NCI-H2227 (cell line): Measurements from ENCODE around the gene EPHA10.

Source experiments
- DNase-seq: peaks from one replicate; lab custom pipeline; 2025; ENCODE audit not compliant: unreplicated experiment; lab: John Stamatoyannopoulos, UW

The EPHA10 gene

DNA sequence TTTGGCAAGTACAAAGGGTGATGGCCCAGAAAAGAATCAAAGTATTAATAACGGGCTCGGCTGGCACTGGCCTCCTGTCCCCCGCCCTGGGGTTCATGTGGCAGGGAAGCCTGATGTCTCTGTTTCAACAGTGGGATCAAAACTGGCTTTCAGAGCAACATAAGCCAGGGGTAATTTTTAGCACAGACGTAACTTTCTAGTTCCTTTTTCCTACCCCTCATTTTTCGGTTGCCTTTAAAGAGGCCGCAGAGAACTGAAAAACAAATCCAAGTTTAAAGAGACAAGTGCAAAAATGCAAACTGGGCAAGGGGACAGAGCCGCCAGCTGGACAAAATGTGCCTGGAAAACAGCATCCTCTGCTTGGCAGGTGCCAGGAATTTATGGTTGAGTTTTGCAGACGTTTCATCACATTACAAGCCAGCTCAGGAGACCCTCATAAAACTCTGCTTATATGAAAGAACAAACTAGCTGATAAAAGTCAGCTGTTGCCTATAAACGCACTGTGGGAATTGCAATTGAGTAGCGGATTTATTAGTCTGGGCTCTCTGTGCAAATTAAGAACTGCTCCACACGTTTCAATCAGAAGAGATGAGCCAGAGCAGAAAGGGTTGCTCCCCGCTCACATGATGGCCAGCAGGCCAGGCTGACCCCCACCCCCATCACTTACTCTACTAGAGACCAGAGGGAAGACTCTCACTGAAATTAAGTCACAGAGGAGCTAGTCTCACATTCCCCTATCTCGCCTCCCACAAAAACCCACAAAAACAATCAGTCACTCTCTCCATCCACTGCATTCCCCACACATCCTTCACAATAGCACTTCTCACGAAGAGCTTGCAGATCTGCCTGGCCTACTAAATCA is 88.4 kb downstream of the EPHA10 start:
- DNase-seq: no peak

DNA sequence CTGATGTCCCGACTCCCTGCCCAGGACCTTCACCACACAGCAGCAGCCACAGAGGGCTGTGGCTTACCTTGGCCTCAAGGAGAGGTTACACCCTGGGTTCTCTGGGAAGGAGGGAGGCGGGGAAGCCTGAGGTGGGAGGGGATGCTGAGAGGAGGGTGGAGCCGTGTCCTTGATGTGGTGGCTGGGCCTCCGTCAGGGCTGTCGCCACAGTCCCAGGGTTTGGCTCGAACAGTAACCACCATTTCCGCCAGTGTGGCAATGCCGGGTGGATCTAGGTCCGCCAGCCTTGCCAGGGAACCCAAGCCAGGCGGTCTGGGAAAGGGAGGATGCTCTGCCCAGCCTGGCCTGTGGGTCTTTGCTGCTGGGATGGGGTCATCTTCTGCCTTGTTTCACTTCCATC is 91.0 kb downstream of the EPHA10 start:
- no peak for DNase-seq

DNA sequence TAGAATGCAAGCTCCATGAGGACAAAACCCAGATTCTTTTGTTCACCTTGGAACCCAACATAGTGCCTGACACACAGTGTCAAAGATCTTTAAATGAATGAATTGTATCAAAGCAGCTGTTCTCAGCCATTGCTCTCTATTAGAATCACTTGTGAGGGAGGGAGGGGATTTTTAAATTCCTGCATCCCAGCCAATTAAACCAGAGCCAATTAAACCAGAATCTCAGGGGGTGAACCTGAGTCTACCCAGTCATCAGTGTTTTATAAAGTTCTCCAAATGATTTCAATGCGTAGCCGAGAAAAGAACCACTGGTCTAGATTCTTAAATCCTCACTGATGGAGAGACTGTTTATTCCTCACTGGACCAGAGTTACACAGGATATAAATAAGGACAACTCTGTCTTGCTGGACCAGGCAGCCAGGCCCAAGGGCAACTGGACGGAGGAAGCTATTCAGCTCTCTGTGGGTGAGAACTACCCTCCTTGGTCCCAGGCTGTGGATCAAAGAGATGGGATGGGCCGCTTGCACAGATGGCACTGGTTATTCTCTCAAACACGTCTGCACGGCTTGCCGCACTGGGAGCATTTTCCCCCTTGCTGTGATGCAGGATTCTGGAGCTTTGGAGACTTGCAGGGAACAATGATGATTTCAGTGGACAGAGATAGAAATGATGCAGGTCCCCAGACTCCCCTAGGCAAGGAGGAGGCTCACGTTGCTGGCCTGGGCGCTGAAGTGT is 92.6 kb downstream of the EPHA10 start:
- no peak for DNase-seq

DNA sequence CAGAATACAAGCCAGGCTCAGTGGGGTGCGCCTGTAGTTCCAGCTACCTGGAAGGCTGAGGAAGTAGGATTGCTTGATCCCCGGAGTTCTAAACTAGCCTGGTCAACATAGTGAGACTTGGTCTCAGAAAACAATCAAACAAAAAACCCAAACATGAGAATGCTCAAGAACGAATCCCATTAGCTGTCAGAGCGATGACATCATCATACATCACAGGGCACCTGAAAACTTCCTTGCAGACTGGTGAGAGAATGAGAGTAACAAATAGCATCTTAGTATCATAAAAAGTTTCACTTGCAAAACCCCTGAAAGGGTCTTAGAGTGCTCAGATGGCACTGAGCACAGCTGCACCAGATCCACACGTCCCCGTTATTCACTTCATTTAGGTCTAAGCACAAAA is 93.7 kb downstream of the EPHA10 start:
- no peak for DNase-seq

- no peak for DNase-seq
Measured at GRCh38 chr1:37670133-37670532, 94.8 kb downstream of the EPHA10 start.

GRCh38 chr1:37667023-37667671 is 97.8 kb downstream of the EPHA10 start:
- no peak for DNase-seq

DNA sequence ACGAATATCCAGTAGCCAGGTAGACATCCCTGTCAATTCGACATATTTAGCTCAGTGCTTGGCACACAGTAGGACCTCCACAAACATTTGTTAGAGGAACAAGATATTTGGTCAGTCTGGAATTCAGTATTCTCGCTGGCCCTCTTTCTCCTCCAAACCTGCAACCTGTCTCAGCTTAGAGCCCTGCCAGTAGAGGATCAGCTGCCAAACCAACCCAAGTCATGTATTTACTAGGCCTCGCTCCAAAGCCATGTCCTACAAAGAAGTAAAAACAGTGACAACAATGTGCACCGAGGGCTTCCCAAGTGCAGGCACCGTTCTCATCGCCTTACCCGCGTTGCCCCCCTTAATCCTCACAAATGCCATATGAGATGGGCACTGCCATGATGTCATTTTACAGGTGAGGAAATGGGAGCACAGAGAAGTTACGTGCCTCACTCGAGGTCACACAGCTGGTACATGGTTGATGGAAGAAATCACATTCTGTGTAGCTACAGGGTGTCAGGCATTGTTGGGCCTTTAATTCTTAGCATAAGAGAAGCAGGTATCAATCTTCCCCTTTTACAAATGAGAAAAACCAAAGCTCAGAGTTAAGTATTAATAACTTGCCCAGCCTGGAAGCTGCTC is 98.6 kb downstream of the EPHA10 start:
- DNase-seq: no peak
